Retinal pigment epithelial cell (primary cell): ENCODE data around the gene LRRC59.
A peak's percentile ranks its signal among the peaks of the same experiment; 100 is the strongest.

Experiments
- DNase-seq: peaks from one replicate; pipeline ENCODE4 v3.0.0-alpha.2; 2010; ENCODE audit warnings: low read depth
- H3K4me3 ChIP-seq: 2 replicates; pipeline ENCODE4 v1.5.1; 2011; ENCODE audit warnings: mild to moderate bottlenecking, low read length, control low read depth, moderate library complexity
- CTCF ChIP-seq: conservative IDR thresholded peaks from 2 replicates; pipeline ENCODE4 v1.5.1; 2011; ENCODE audit warnings: low read depth, low read length, control low read depth, inconsistent platforms

LRRC59 gene

DNA sequence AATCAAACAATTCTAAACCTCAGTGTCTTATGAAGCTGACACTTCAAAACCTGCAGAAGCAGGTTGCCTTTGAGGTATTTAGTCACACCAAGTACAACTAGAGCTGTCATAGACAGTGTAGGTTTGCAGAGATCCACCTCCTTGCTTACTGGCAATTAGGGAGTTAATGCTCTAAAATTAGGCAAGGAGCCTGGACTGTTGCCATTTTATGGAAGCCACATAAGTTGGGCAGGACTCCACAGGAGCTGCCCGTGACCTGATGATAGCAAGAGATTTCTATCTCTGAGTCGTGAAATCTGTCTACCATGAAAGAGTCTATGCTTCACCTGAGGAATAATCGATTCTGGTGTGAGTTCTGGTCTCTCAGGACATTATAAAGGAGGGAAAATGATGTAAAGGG lies 15.4 kb downstream of the LRRC59 start:
- DNase-seq = no peak
- no peak overlapping the region for H3K4me3 ChIP-seq
- no peak for TF ChIP-seq CTCF

DNA sequence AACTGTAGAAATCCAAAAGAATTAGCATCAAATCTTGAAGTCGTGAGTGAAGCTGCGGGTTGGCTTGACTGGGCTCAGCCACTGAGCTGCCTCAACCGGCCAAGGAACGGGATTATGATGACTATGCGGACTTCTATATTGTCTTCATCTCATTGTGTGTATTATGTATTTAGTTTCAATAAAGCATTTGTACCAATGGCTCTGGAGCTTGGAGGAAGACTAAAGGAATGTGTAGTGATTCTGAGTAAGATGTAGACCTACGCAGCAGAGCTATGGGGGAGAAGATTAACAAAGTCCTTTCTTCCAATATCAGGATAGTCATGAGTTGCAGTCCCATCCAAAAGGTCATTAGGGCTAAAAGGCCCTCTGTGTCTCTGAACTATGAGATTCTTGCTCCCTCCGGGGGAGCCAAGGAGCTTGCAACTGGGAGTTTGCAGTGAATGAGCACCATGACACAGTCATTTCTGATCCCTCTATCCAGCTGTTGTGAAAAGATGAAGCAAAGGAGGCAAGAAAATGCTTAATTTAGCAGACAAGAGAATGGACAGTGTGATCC lies 16.0 kb downstream of the LRRC59 start:
- TF ChIP-seq CTCF = no peak

GRCh38 chr17:50380369-50381259 lies 16.7 kb downstream of the LRRC59 start:
- DNase-seq = no peak
- no peak overlapping the region for H3K4me3 ChIP-seq
- TF ChIP-seq CTCF = peak; percentile 20

More for the DNA sequence above, 16.0 kb downstream of the LRRC59 start:
- H3K4me3 ChIP-seq = no peak overlapping the region
- no peak for DNase-seq

DNA sequence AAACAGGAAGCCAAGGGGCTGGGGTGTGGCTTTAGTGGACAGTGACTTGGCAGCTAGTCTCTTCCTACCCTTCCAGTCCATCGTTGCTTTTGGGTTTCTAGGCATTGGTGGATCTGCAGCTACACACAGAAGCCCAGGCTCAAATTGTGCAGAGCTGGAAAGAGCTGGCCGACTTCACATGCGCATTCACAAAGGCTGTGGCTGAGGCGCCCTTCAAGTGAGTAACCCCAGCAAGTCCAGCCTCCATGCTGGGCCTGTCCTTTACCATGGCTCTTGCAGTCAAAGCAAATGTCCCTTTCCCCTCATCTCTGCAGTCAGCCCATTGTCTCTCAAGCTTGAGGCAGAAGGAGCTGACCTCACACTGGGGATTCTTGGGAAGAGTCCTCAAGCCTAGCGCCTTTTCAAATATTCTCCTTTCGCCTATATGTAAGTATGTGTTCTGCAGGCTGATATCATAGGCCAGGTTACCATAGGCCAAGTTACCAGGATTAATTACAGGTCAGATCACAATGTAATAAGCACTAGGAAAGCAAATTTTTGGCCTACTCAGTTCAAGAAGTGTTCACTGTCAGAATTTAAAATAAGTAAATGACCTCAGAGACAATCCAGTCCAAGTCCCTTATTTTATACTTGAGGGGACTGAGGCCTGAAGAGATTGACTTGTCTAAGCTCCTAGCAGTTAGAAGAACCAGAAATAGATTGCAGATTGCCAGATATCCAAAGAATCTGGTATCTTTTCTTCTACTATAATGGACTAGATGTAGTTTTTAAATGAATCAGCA lies 17.8 kb downstream of the LRRC59 start:
- no peak overlapping the region for H3K4me3 ChIP-seq
- DNase-seq = no peak
- no peak for TF ChIP-seq CTCF

DNA sequence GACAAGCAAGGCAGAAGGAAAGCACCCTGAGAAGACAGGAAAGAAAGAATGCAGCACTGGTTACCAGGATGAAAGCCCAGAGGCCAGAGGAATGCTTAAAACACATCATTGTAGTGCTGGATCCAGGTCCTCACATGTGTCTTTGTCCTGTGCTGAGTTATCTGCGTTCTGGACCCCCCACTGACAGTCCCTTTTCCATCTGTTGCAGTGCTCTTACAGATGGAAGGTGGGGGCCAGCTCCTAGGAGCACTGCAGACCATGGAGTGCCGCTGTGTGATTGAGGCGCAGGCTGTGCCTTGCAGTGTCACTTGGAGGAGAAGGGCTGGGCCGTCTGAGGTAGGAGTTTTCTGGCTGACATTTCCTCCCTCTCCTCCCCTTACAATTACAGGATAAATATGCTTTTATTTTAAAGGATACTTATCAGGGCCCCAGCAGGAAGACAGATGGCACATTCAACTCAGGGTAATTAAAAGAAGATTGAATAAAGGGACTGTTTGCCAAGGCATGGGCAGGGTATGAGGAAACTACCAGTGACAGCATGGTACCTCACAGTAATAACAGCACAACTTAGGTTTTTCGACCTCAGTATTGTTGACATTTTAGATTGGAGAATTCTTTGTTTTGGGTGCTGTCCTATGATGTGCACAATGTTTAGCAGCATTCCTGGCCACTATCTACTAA lies 21.3 kb downstream of the LRRC59 start:
- H3K4me3 ChIP-seq = no peak overlapping the region
- no peak for TF ChIP-seq CTCF
- no peak for DNase-seq

- TF ChIP-seq CTCF = no peak
- no peak for DNase-seq
- peak overlapping the region; percentile 99 for H3K4me3 ChIP-seq
Measured at GRCh38 chr17:50373705-50374104, 23.6 kb downstream of the LRRC59 start.
